Mesenchymal stem cell (in vitro differentiated cells and primary cell): ENCODE results near the gene CEP162.
"Not testable (repeated sequence)": the region's sequence is repeated elsewhere in the genome, so short reads cannot be mapped to it uniquely, and the experiment has no call there.

Source experiments
- DNase-seq: peaks from one replicate; pipeline ENCODE4 v3.0.0-alpha.2; 2013
- H2AFZ ChIP-seq: one replicate; pipeline ENCODE4 v1.6.1; 2013; ENCODE audit warnings: low read depth, mild to moderate bottlenecking, control low read depth, inconsistent platforms, low read length, moderate library complexity
- H2AK5ac ChIP-seq: 2 replicates; pipeline ENCODE4 v1.6.1; 2013; ENCODE audit warnings: low read length, moderate library complexity, mild to moderate bottlenecking, inconsistent platforms; ENCODE audit not compliant: severe bottlenecking
- H2BK120ac ChIP-seq: one replicate; pipeline ENCODE4 v1.6.1; 2013; ENCODE audit warnings: low read depth, mild to moderate bottlenecking, inconsistent platforms, low read length, moderate library complexity
- H2BK12ac ChIP-seq, 2 experiments: one replicate each; pipeline ENCODE4 v1.6.1; 2013; ENCODE audit warnings: inconsistent platforms in 2 of 2, low read length in 2 of 2, mild to moderate bottlenecking in 2 of 2, moderate library complexity in 2 of 2, control low read depth in 1 of 2
- H2BK15ac ChIP-seq: one replicate; pipeline ENCODE4 v1.6.1; 2013; ENCODE audit warnings: mild to moderate bottlenecking, low read depth, inconsistent platforms; ENCODE audit not compliant: poor library complexity, severe bottlenecking
- H2BK5ac ChIP-seq: 2 replicates; pipeline ENCODE4 v1.6.1; 2013; ENCODE audit warnings: low read depth, mild to moderate bottlenecking, low read length, control low read depth, inconsistent platforms; ENCODE audit not compliant: poor library complexity, severe bottlenecking
- H3K14ac ChIP-seq, 2 experiments: one replicate each; pipeline ENCODE4 v1.6.1; 2013; ENCODE audit warnings: inconsistent platforms in 2 of 2, low read length in 2 of 2, control low read depth in 1 of 2, mild to moderate bottlenecking in 1 of 2, moderate library complexity in 1 of 2
- H3K18ac ChIP-seq, 2 experiments: one replicate each; pipeline ENCODE4 v1.6.1; 2013; ENCODE audit warnings: inconsistent platforms in 2 of 2, low read length in 2 of 2, control low read depth in 1 of 2, low read depth in 1 of 2, mild to moderate bottlenecking in 1 of 2
- H3K23ac ChIP-seq, 2 experiments: one replicate each; pipeline ENCODE4 v1.6.1; 2013; ENCODE audit warnings: inconsistent platforms in 2 of 2, low read length in 2 of 2, mild to moderate bottlenecking in 2 of 2, moderate library complexity in 2 of 2, control low read depth in 1 of 2
- H3K27ac ChIP-seq: 2 replicates; pipeline ENCODE4 v1.5.1; 2013; ENCODE audit warnings: mild to moderate bottlenecking, moderate library complexity, low read length, control low read depth, inconsistent platforms; ENCODE audit not compliant: poor library complexity, severe bottlenecking
- H3K27me3 ChIP-seq, 2 experiments: 2 replicates each; pipeline versions ENCODE4 v1.6.1 to v1.7.0; 2013; ENCODE audit warnings: low read length in 2 of 2, mild to moderate bottlenecking in 2 of 2, moderate library complexity in 2 of 2, control low read depth in 1 of 2, inconsistent platforms in 1 of 2; ENCODE audit not compliant: control insufficient read depth in 1 of 2, insufficient read depth in 1 of 2
- H3K36me3 ChIP-seq, 2 experiments: 2 replicates each; pipeline versions ENCODE4 v1.6.1 to v1.7.0; 2013; ENCODE audit warnings: low read length in 2 of 2, control low read depth in 1 of 2, inconsistent platforms in 1 of 2, low read depth in 1 of 2, mild to moderate bottlenecking in 1 of 2; ENCODE audit not compliant: insufficient read depth in 2 of 2, control insufficient read depth in 1 of 2
- H3K4ac ChIP-seq, 2 experiments: one replicate each; pipeline ENCODE4 v1.6.1; 2013; ENCODE audit warnings: inconsistent platforms in 2 of 2, low read length in 2 of 2, mild to moderate bottlenecking in 2 of 2, moderate library complexity in 2 of 2, control low read depth in 1 of 2, low read depth in 1 of 2
- H3K4me1 ChIP-seq: 2 replicates; pipeline ENCODE4 v1.6.1; 2013; ENCODE audit warnings: low read depth, low read length, control low read depth; ENCODE audit not compliant: control insufficient read depth, insufficient read depth
- H3K4me2 ChIP-seq: 2 replicates; pipeline ENCODE4 v1.6.1; 2013; ENCODE audit warnings: low read length, mild to moderate bottlenecking, inconsistent platforms; ENCODE audit not compliant: poor library complexity, severe bottlenecking
- H3K4me3 ChIP-seq, 2 experiments: 2 replicates each; pipeline versions ENCODE4 v1.5.1 to v1.7.0; 2013; ENCODE audit warnings: low read length in 2 of 2, mild to moderate bottlenecking in 2 of 2, control low read depth in 1 of 2, low read depth in 1 of 2; ENCODE audit not compliant: insufficient read depth in 1 of 2
- H3K79me1 ChIP-seq: replicated peaks from 2 replicates; pipeline ENCODE4 v1.6.1; 2013; ENCODE audit warnings: mild to moderate bottlenecking, control low read depth, low read length, inconsistent platforms; ENCODE audit not compliant: poor library complexity, severe bottlenecking
- H3K9ac ChIP-seq: 2 replicates; pipeline ENCODE4 v1.7.0; 2013; ENCODE audit warnings: mild to moderate bottlenecking, low read length, moderate library complexity
- H3K9me3 ChIP-seq: 2 replicates; pipeline ENCODE4 v1.7.0; 2013; ENCODE audit warnings: mild to moderate bottlenecking, low read length; ENCODE audit not compliant: control insufficient read depth
- H4K8ac ChIP-seq: one replicate; pipeline ENCODE4 v1.6.1; 2013; ENCODE audit warnings: inconsistent platforms, mild to moderate bottlenecking, low read length, moderate library complexity
- H4K91ac ChIP-seq: one replicate; pipeline ENCODE4 v1.6.1; 2013; ENCODE audit warnings: mild to moderate bottlenecking, low read length, inconsistent platforms
- WGBS: methylation state at CpG from one replicate; pipeline ENCODE4 v1.1.7; 2013; ENCODE audit warnings: mixed read lengths; 5-methylcytosine and 5-hydroxymethylcytosine counted together

Gene CEP162

DNA sequence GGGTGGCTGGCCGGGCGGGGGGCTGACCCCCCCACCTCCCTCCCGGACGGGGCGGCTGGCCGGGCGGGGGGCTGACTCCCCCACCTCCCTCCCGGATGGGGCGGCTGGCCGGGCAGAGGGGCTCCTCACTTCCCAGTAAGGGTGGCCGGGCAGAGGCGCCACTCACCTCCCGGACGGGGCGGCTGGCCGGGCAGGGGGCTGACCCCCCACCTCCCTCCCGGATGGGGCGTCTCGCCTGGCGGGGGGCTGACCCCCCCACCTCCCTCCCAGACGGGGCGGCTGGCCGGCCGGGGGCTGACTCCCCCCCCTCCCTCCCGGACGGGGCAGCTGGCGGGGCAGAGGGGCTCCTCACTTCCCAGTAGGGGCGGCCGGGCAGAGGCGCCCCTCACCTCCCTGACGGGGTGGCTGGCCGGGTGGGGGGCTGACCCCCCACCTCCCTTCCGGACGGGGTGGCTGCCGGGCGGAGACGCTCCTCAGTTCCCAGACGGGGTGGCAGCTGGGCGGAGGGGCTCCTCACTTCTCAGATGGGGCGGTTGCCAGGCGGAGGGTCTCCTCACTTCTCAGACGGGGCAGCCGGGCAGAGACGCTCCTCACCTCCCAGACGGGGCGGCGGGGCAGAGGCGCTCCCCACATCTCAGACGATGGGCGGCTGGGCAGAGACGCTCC is 17.1 kb upstream of the CEP162 start:
- not testable (repeated sequence) for H2BK15ac ChIP-seq, H4K91ac ChIP-seq, H3K4me3 ChIP-seq, H2BK5ac ChIP-seq, H4K8ac ChIP-seq, H3K14ac ChIP-seq, H3K9ac ChIP-seq, H2BK12ac ChIP-seq, H3K4me2 ChIP-seq, H2AK5ac ChIP-seq, H3K36me3 ChIP-seq, H3K23ac ChIP-seq, H3K4me1 ChIP-seq, H3K79me1 ChIP-seq, H3K27ac ChIP-seq, H3K4ac ChIP-seq, H3K18ac ChIP-seq, H2AFZ ChIP-seq, H2BK120ac ChIP-seq, DNase-seq, H3K9me3 ChIP-seq
- H3K27me3 ChIP-seq: peaks cover 8 to 11% of the 10 kb centered on the region in 2 experiments
- WGBS: 98% methylated on average over 30 of the region's 51 CpGs

DNA sequence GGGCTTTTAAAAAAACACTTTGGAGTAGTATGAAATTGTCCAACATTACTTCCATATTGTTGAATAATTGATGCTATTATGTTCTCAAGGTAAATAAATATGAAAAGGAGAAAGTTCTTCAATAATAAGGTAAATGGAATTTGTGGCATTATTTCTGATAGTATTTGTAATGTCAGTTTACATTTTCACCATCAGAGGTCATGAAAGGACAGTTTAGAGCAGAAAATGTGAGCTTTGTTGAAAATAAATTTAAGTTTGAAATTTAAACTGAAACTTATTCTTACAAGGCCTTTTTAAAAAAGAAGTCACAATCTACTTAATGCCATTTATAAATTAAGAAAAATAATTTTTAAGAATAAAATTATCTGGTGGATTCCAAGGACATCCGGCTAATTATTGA is 15.8 kb upstream of the CEP162 start:
- H3K27ac ChIP-seq: no peak overlapping the region
- H3K27me3 ChIP-seq: peaks cover 5 to 11% of the 10 kb centered on the region in 2 experiments
- H2BK15ac ChIP-seq: no peak overlapping the region
- DNase-seq: no peak
- no peak overlapping the region for H2BK5ac ChIP-seq
- no peak overlapping the region for H3K4ac ChIP-seq
- H3K18ac ChIP-seq: no peak overlapping the region
- no peak overlapping the region for H2BK12ac ChIP-seq
- H2AFZ ChIP-seq: no peak overlapping the region
- no peak overlapping the region for H2BK120ac ChIP-seq
- no peak overlapping the region for H4K91ac ChIP-seq
- no peak overlapping the region for H3K4me2 ChIP-seq
- no peaks in the 10 kb centered on the region for H3K79me1 ChIP-seq
- H2AK5ac ChIP-seq: no peak overlapping the region
- H3K4me3 ChIP-seq: no peak overlapping the region
- H3K36me3 ChIP-seq: no peaks in the 10 kb centered on the region
- H3K23ac ChIP-seq: no peak overlapping the region
- no CpG with 5 or more reads among the region's 1 CpG for WGBS
- H3K14ac ChIP-seq: no peak overlapping the region
- no peak overlapping the region for H3K9ac ChIP-seq
- H3K4me1 ChIP-seq: no peaks in the 10 kb centered on the region
- H3K9me3 ChIP-seq: no peaks in the 10 kb centered on the region
- H4K8ac ChIP-seq: no peak overlapping the region

DNA sequence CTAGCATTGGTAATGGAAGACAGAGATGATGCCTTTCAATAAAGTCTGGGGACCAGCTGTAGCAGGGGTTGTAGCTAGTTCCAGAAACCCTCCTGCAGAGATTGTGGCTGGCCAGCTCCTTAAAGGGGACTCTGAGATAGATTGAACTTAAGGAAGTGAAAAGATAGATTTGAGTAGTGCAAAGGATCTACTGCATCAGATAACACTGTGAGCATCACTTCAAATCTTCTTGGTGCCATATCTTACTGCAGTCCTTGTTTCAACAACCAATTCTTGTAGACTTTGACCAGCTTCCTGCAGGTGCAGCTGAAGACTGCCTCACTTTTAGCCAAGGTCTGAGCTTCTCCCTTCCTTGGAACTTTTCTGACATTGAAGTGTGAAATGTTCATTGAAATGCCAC is 14.8 kb upstream of the CEP162 start:
- Histone ChIP-seq H2AK5ac (no peak overlapping the region), H3K27me3 (peaks cover 3 to 11% of the 10 kb centered on the region in 2 experiments), H2BK12ac (no peak overlapping the region), H3K9ac (no peak overlapping the region), H3K79me1 (no peaks in the 10 kb centered on the region), H4K8ac (no peak overlapping the region), H3K4me1 (no peaks in the 10 kb centered on the region), H3K4ac (no peak overlapping the region), H2BK15ac (no peak overlapping the region), H3K23ac (no peak overlapping the region), H3K18ac (no peak overlapping the region), H2BK5ac (no peak overlapping the region), H2BK120ac (no peak overlapping the region), H2AFZ (no peak overlapping the region), H3K4me3 (no peak overlapping the region), H3K36me3 (no peaks in the 10 kb centered on the region), H4K91ac (no peak overlapping the region), H3K27ac (no peak overlapping the region), H3K4me2 (no peak overlapping the region), H3K14ac (no peak overlapping the region), H3K9me3 (no peaks in the 10 kb centered on the region)
- DNase-seq: no peak

DNA sequence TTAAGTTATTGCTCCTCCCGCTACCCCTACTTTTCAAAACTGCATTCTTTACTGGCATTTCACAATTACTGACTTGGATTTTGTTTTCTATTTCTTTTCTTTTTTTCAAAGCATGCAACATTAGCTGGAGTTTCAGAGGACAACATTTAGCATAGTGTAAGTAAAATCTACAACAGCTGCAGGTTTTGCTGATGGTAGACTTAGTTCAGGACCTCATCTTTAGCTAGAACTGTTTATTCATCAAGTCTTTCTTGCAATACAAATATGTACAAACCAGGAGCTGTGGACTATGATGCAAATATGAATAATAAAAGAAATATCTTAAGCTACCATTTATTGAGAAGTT is 728 bp upstream of the CEP162 start:
- peak overlapping the region; percentile 96 for H3K9ac ChIP-seq
- H2AFZ ChIP-seq: no peak overlapping the region
- no peaks in the 10 kb centered on the region for H3K4me1 ChIP-seq
- no peak overlapping the region for H3K27ac ChIP-seq
- WGBS: 11% methylated on average over 1 of the region's 1 CpG
- H3K18ac ChIP-seq: no peak overlapping the region
- no peak overlapping the region for H2AK5ac ChIP-seq
- peak overlapping the region in 1 of 2 experiments; percentile 93 for H3K4me3 ChIP-seq
- H3K9me3 ChIP-seq: no peaks in the 10 kb centered on the region
- no peak for DNase-seq
- no peak overlapping the region for H2BK15ac ChIP-seq
- H3K36me3 ChIP-seq: no peaks in the 10 kb centered on the region
- no peak overlapping the region for H3K4ac ChIP-seq
- no peak overlapping the region for H2BK5ac ChIP-seq
- H3K23ac ChIP-seq: no peak overlapping the region
- H4K91ac ChIP-seq: no peak overlapping the region
- H4K8ac ChIP-seq: no peak overlapping the region
- H3K14ac ChIP-seq: no peak overlapping the region
- H3K79me1 ChIP-seq: peaks cover 12% of the 10 kb centered on the region
- H2BK120ac ChIP-seq: no peak overlapping the region
- peak overlapping the region; percentile 93 for H3K4me2 ChIP-seq
- no peak overlapping the region for H2BK12ac ChIP-seq
- H3K27me3 ChIP-seq: peaks cover 7 to 9% of the 10 kb centered on the region in 2 experiments
